GM19023 (cell line): ENCODE measurements around the gene NBEAL1.
A peak's percentile ranks its signal among the peaks of the same experiment; 100 is the strongest.
"Not testable (repeated sequence)": the region's sequence is repeated elsewhere in the genome, so short reads cannot be mapped to it uniquely, and the experiment has no call there.

Source experiments
- ATAC-seq: cut with Tn5 transposase; IDR thresholded peaks from one replicate; pipeline ENCODE4 v1.9.1; 2021; ENCODE audit warnings: mild to moderate bottlenecking, moderate library complexity; ENCODE audit not compliant: unreplicated experiment

NBEAL1 gene

GRCh38 chr2:203014456-203015199 is at the start of gene NBEAL1:
Gene NBEAL1 (plus strand): TSS chr2:203014875. CDS start chr2:203016385, 1,510 bp downstream.
- peak; percentile 98 for ATAC-seq

- ATAC-seq: peak; percentile 69
Measured at GRCh38 chr2:202965810-202966460, 48.7 kb upstream of the NBEAL1 start.

- ATAC-seq: not testable (repeated sequence)
Measured at GRCh38 chr2:202969404-202969803, 45.3 kb upstream of the NBEAL1 start.

- ATAC-seq: no peak
Measured at GRCh38 chr2:202976809-202977208, 37.9 kb upstream of the NBEAL1 start.

GRCh38 chr2:202982779-202983491 is 31.7 kb upstream of the NBEAL1 start:
- no peak for ATAC-seq

GRCh38 chr2:202989749-202990148 is 24.9 kb upstream of the NBEAL1 start:
- ATAC-seq: no peak

- no peak for ATAC-seq
Measured at GRCh38 chr2:202990501-202990900, 24.2 kb upstream of the NBEAL1 start.

- ATAC-seq: not testable (repeated sequence)
Measured at GRCh38 chr2:202997113-202997512, 17.6 kb upstream of the NBEAL1 start.

- no peak for ATAC-seq
Measured at GRCh38 chr2:203002054-203002821, 12.4 kb upstream of the NBEAL1 start.

- no peak for ATAC-seq
Measured at GRCh38 chr2:203003716-203004115, 11.0 kb upstream of the NBEAL1 start.

- no peak for ATAC-seq
Measured at GRCh38 chr2:203016716-203017115, 2.0 kb downstream of the NBEAL1 start.

- ATAC-seq: no peak
Measured at GRCh38 chr2:203018181-203018580, 3.5 kb downstream of the NBEAL1 start.

GRCh38 chr2:203019142-203019541 is 4.5 kb downstream of the NBEAL1 start:
- no peak for ATAC-seq

GRCh38 chr2:203021991-203022390 is 7.3 kb downstream of the NBEAL1 start:
- no peak for ATAC-seq

GRCh38 chr2:203022751-203023150 is 8.1 kb downstream of the NBEAL1 start:
- no peak for ATAC-seq

DNA sequence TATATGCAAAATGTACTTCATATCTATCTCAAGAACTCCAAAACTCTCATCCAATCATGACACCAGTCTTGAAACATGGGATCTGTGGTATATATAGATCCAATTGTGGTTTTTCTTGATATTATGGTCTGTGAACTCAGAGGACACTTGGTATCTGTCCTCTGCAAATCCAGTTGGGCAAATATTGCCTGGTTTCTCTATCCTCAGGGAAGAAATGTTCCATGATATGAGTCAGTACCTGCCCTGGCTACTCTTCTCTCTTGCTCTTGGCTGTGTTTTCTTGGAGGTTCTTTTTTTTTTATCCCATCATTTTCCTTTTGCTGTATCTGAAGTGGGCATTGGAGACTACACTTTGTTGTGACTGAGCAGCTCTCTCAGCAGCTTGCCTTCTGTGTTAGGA is 10.9 kb downstream of the NBEAL1 start:
- ATAC-seq: no peak

- ATAC-seq: no peak
Measured at GRCh38 chr2:203030545-203030944, 15.9 kb downstream of the NBEAL1 start.

GRCh38 chr2:203030991-203031390 is 16.3 kb downstream of the NBEAL1 start:
- no peak for ATAC-seq

DNA sequence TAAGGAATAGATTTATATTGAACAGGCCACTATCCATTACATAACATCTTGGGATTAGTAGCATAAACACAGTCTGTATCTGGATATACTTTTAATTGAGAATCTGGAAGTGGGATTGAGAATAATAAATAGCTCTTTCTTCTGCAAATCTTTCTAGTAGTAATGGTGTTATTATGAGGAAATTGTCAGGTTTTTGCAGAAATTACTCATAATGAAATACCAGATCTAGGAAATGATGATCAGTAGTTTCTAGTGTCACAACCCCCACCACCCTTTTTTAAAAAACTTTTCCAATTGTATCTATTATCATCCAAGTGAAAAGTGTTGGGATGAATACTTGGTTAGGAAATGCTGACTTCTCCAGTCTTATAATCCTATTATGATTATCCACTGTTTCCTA is 18.7 kb downstream of the NBEAL1 start:
- no peak for ATAC-seq

- no peak for ATAC-seq
Measured at GRCh38 chr2:203035879-203036470, 21.3 kb downstream of the NBEAL1 start.

GRCh38 chr2:203037026-203037425 is 22.4 kb downstream of the NBEAL1 start:
- no peak for ATAC-seq
